Natural killer cell treated with Interleukin-12 subunit alpha and Interleukin-12 subunit beta and Interleukin-15 and Interleukin-18, amount 100 ng/mL, for 72 hours (primary cell): ENCODE measurements around the gene ITGA4. TPM values are rescaled to one million over a fixed set of nuclear protein-coding genes. Genes with fewer than 3 reads are reported as not detected.

Experiments
- ATAC-seq, 2 donors: fragments of 150-1000 bp; cut with Tn5 transposase in 1 of 2; sonication (Bioruptor Pico), chemical (Tn5 transposase) in 1 of 2; 2 replicates each; pipeline ENCODE4 v1.10.0; 2021
- DNase-seq: peaks from one replicate; pipeline ENCODE4 v3.0.0; 2022; ENCODE audit warnings: low spot score
- H3K27ac Mint-ChIP-seq, 2 donors: 1 replicate in 1 of 2; 2 replicates in 1 of 2; pipeline ENCODE4 v1.8.0; 2022; ENCODE audit warnings: mixed read lengths in 2 of 2, mild to moderate bottlenecking in 1 of 2, moderate library complexity in 1 of 2
- H3K27me3 Mint-ChIP-seq, 2 donors: 1 replicate in 1 of 2; 2 replicates in 1 of 2; pipeline ENCODE4 v1.8.0; 2022; ENCODE audit warnings: mixed read lengths in 2 of 2
- H3K36me3 Mint-ChIP-seq: one replicate; pipeline ENCODE4 v1.8.0; 2022; ENCODE audit warnings: mixed read lengths
- H3K4me1 Mint-ChIP-seq, 2 donors: 1 replicate in 1 of 2; 2 replicates in 1 of 2; pipeline ENCODE4 v1.8.0; 2022; ENCODE audit warnings: low read depth in 2 of 2, mixed read lengths in 2 of 2, mild to moderate bottlenecking in 1 of 2
- H3K4me3 Mint-ChIP-seq: one replicate; pipeline ENCODE4 v1.8.0; 2022; ENCODE audit warnings: mixed read lengths
- H3K9me3 Mint-ChIP-seq: 2 replicates; pipeline ENCODE4 v1.8.0; 2022; ENCODE audit warnings: mixed read lengths
- total RNA-seq, 2 donors: library from RNA; stranded (reverse); gene quantifications; one replicate each; pipeline ENCODE4 v1.2.3, GENCODE V29; 2022

Gene ITGA4
- total RNA-seq, 2 donors from 2014 or later, result 52.1 to 147 TPM

GRCh38 chr2:181465676-181466375 is 8.6 kb downstream of the ITGA4 start:
- H3K27ac Mint-ChIP-seq, result peak overlapping the region; percentile 94 to 97
- ATAC-seq, result peak in 1 of 2 donors; percentile 48
- peak overlapping the region; percentile 66 for H3K4me3 Mint-ChIP-seq
- DNase-seq, result no peak
- no peaks in the 10 kb centered on the region for H3K27me3 Mint-ChIP-seq
- H3K4me1 Mint-ChIP-seq, result peaks cover 65 to 84% of the 10 kb centered on the region in 2 donors
- peaks cover 21% of the 10 kb centered on the region for H3K36me3 Mint-ChIP-seq
- H3K9me3 Mint-ChIP-seq, result peaks cover 3% of the 10 kb centered on the region

- peaks cover 24% of the 10 kb centered on the region for H3K36me3 Mint-ChIP-seq
- ATAC-seq (no peak), DNase-seq (peak; percentile 79)
- peaks cover 67 to 86% of the 10 kb centered on the region in 2 donors for H3K4me1 Mint-ChIP-seq
- H3K9me3 Mint-ChIP-seq, result peaks cover 3% of the 10 kb centered on the region
- H3K4me3 Mint-ChIP-seq, result peak overlapping the region; percentile 49
- H3K27ac Mint-ChIP-seq, result peak overlapping the region; percentile 88 to 97
- H3K27me3 Mint-ChIP-seq, result no peaks in the 10 kb centered on the region
Observed at GRCh38 chr2:181466661-181467576, 9.7 kb downstream of the ITGA4 start.

DNA sequence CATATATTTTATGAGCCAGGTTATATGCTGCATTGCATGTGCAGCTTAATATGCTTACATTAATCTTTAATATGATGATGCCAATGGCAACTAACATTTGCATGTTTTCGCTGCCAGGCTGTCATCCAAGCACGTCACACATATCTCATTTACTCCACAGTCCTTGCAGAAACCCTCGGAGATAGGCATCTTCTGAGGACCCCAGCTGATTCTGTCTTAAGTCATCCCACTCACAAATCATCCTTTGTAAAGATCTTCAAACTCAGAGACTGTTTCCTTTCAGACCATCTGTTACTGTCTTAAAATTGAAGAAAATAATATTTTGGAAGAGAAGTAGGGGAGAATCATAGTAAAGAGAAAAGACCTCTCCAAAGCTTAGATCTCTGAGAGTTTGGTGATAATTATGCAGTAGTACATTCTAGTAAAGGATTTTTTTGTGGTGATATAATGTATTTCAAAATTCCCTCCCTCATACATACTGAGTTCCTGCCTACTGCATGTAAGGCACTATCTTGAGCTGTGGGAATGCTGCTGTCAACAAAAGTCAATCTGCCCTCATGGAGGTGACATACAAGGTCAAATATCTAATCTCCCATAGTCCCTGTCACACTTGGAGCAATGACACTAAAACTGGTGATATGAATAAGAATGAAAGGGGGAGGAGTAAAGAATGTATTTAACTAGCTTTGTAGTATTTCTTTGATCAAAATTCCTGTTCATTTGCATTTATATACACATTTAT is 11.0 kb downstream of the ITGA4 start:
- H3K9me3 Mint-ChIP-seq, result peaks cover 5% of the 10 kb centered on the region
- no peak for DNase-seq
- ATAC-seq, result no peak
- H3K36me3 Mint-ChIP-seq, result peaks cover 24% of the 10 kb centered on the region
- no peaks in the 10 kb centered on the region for H3K27me3 Mint-ChIP-seq
- H3K4me3 Mint-ChIP-seq, result peak overlapping the region; percentile 35
- peaks cover 66 to 86% of the 10 kb centered on the region in 2 donors for H3K4me1 Mint-ChIP-seq
- H3K27ac Mint-ChIP-seq, result peak overlapping the region; percentile 88 to 97

GRCh38 chr2:181468811-181469210 is 11.6 kb downstream of the ITGA4 start:
- no peak for ATAC-seq
- no peak for DNase-seq
- H3K36me3 Mint-ChIP-seq, result peaks cover 18% of the 10 kb centered on the region
- peaks cover 66 to 86% of the 10 kb centered on the region in 2 donors for H3K4me1 Mint-ChIP-seq
- peaks cover 5% of the 10 kb centered on the region for H3K9me3 Mint-ChIP-seq
- peak overlapping the region; percentile 35 for H3K4me3 Mint-ChIP-seq
- peak overlapping the region; percentile 88 to 97 for H3K27ac Mint-ChIP-seq
- no peaks in the 10 kb centered on the region for H3K27me3 Mint-ChIP-seq

DNA sequence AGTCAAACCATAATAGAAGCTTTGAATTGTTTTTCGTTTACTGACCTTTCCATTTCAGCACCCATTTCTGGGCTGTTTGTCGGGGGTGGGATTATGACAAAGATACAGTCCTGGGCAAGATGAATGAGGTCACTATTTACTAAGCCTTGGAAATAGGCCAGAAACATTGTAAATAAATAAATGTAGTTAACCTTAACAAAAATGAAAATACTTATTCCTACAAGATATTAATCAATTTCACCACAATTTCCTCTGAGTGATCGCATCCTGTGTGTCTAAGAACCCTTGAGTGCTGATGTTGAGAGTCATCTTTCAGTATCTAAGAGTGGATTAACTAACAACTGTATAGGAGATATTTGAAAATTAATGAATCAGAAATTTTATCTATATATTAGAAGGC is 14.0 kb downstream of the ITGA4 start:
- Mint-ChIP-seq H3K36me3 (peaks cover 27% of the 10 kb centered on the region), H3K27ac (peak overlapping the region; percentile 88 to 97), H3K4me3 (peak overlapping the region; percentile 84), H3K9me3 (peaks cover 2% of the 10 kb centered on the region), H3K27me3 (no peaks in the 10 kb centered on the region), H3K4me1 (peaks cover 58 to 83% of the 10 kb centered on the region in 2 donors)
- no peak for DNase-seq
- ATAC-seq, result peak; percentile 63 to 75

- no peaks in the 10 kb centered on the region for H3K27me3 Mint-ChIP-seq
- H3K9me3 Mint-ChIP-seq, result peaks cover 2% of the 10 kb centered on the region
- H3K4me3 Mint-ChIP-seq, result peak overlapping the region; percentile 84
- ATAC-seq (peak; percentile 86 to 92), DNase-seq (peak; percentile 60)
- peaks cover 62 to 87% of the 10 kb centered on the region in 2 donors for H3K4me1 Mint-ChIP-seq
- peaks cover 32% of the 10 kb centered on the region for H3K36me3 Mint-ChIP-seq
- H3K27ac Mint-ChIP-seq, result peak overlapping the region; percentile 88 to 97
Observed at GRCh38 chr2:181471783-181472182, 14.6 kb downstream of the ITGA4 start.

- Mint-ChIP-seq H3K9me3 (peaks cover 2% of the 10 kb centered on the region), H3K27me3 (no peaks in the 10 kb centered on the region), H3K4me1 (peaks cover 63 to 87% of the 10 kb centered on the region in 2 donors), H3K4me3 (peak overlapping the region; percentile 83), H3K36me3 (peaks cover 44% of the 10 kb centered on the region), H3K27ac (peak overlapping the region; percentile 88 to 97)
- no peak for ATAC-seq
- DNase-seq, result no peak
Observed at GRCh38 chr2:181472990-181473389, 15.8 kb downstream of the ITGA4 start.

DNA sequence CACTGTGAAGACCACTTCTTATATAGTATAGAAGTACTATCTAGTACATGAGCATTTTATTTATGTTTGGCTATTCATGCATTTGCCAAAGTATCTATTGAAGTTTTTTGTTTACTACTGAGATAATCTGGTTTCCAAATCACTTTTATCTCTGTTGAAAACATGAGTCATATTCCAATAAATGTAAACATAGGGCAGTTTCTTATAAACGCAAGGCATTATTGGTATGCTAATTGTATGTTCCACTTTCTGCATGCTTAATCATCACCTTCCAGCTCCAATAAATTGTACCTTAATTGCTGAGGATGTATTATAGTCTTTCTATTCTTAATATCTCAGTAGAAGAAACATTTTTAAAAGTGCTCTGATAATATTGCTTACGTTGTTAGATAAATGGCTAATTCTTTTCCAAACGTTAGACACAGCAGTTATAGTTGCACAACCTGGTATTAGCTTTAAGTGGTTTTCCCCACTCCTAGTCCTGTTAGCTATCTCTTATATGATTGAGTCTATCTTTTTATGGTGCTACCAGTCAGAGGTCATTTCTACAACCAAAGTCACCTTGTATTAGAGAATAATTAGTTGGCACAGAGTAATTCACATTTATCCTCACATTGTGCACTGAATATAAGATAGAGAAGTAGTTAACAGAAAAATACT is 17.2 kb downstream of the ITGA4 start:
- Mint-ChIP-seq H3K27ac (peak overlapping the region; percentile 88 to 97), H3K27me3 (no peaks in the 10 kb centered on the region), H3K4me1 (peaks cover 60 to 79% of the 10 kb centered on the region in 2 donors), H3K36me3 (peaks cover 48% of the 10 kb centered on the region), H3K4me3 (peak overlapping the region; percentile 12), H3K9me3 (peaks cover 2% of the 10 kb centered on the region)
- DNase-seq, result no peak
- no peak for ATAC-seq

GRCh38 chr2:181483211-181483610 is 26.0 kb downstream of the ITGA4 start:
- H3K9me3 Mint-ChIP-seq, result no peaks in the 10 kb centered on the region
- ATAC-seq (no peak), DNase-seq (no peak)
- no peaks in the 10 kb centered on the region for H3K27me3 Mint-ChIP-seq
- H3K27ac Mint-ChIP-seq, result peak overlapping the region in 1 of 2 donors; percentile 59
- H3K4me3 Mint-ChIP-seq, result no peak overlapping the region
- H3K4me1 Mint-ChIP-seq, result peaks cover 5 to 17% of the 10 kb centered on the region in 2 donors
- peaks cover 41% of the 10 kb centered on the region for H3K36me3 Mint-ChIP-seq

DNA sequence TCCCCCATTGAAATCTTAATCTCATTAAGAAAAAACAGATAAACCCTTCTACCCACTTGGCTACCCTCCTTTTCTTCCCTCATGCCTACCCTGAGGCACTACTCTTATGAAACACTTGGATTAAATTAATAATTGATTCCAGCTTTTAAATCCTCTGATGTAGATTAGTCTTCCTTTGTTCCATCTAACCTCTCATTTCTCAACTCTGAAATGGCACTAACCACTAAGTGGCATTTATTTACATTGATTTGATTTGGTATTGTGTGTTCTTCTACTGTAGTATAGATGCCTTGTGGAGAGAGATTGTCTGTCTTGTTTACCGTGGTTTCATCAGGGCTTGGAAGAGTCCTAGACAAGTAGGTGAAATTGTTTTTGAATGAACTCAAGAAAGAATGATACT is 26.7 kb downstream of the ITGA4 start:
- H3K27me3 Mint-ChIP-seq, result no peaks in the 10 kb centered on the region
- peaks cover 5 to 16% of the 10 kb centered on the region in 2 donors for H3K4me1 Mint-ChIP-seq
- ATAC-seq (no peak), DNase-seq (no peak)
- H3K27ac Mint-ChIP-seq, result peak overlapping the region; percentile 59 to 75
- peaks cover 39% of the 10 kb centered on the region for H3K36me3 Mint-ChIP-seq
- no peak overlapping the region for H3K4me3 Mint-ChIP-seq
- no peaks in the 10 kb centered on the region for H3K9me3 Mint-ChIP-seq

DNA sequence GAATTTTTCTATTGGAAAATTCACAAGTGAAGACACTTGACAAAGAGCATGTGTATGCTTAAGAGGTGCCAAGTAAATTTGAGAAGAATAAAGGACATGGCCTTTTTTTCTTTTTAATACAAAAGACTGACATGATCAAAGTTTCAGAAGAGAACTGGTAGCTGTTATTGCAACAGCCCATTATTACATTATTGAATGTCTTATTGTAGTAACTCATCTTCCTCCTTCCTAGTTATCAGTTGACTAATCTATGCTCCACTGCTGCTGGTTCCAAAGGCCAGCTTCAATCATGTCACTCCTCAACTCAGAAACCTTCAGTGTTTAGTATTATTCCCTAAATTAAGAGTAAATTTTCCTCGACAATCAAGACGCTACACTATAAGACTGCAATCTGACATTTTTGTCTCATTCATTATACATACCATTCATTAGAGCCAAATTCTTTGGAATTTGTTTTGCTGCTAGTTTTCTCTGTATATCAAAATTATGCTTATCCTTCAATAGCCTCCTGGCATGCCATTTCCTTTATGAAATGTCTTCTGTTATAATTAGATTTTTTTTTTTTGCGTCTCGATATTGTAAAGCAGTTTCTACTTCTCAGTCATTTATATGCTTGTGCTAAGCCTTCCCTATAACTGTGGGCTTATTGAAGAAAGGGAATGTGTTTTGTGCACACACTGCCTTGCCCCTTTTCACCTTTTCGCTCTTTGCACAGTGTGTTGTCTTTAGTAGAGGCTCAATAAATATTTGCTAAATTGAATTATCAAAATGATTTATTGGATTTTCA is 27.9 kb downstream of the ITGA4 start:
- peak overlapping the region; percentile 59 to 75 for H3K27ac Mint-ChIP-seq
- H3K36me3 Mint-ChIP-seq, result peaks cover 39% of the 10 kb centered on the region

DNA sequence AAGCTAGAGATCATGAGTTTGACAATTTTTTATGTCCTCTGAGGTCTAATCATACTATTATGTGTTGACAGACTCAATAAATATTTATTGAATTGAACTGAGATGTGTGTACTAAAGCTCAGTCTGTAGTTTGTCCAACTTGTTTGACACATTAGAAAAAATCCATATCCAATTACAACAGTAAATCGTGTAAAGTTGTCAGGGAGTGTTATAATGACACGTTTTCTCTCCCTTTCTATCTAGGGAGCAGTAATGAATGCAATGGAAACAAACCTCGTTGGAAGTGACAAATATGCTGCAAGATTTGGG is 28.4 kb downstream of the ITGA4 start:
- H3K27ac Mint-ChIP-seq, result peak overlapping the region; percentile 59 to 75
- H3K4me1 Mint-ChIP-seq, result peaks cover 10 to 13% of the 10 kb centered on the region in 2 donors
- DNase-seq (no peak), ATAC-seq (no peak)
- H3K36me3 Mint-ChIP-seq, result peaks cover 39% of the 10 kb centered on the region
- no peaks in the 10 kb centered on the region for H3K27me3 Mint-ChIP-seq
- no peak overlapping the region for H3K4me3 Mint-ChIP-seq
- H3K9me3 Mint-ChIP-seq, result no peaks in the 10 kb centered on the region

More for the DNA sequence above, 27.9 kb downstream of the ITGA4 start:
- ATAC-seq (no peak), DNase-seq (no peak)
- H3K27me3 Mint-ChIP-seq, result no peaks in the 10 kb centered on the region
- peaks cover 7 to 13% of the 10 kb centered on the region in 2 donors for H3K4me1 Mint-ChIP-seq
- H3K4me3 Mint-ChIP-seq, result no peak overlapping the region
- H3K9me3 Mint-ChIP-seq, result no peaks in the 10 kb centered on the region
